CD4-positive, alpha-beta T cell treated with Interleukin-17A for 1 hour (primary cell): ENCODE results near the gene ATP2B3.
"Not testable (repeated sequence)": the region's sequence is repeated elsewhere in the genome, so short reads cannot be mapped to it uniquely, and the experiment has no call there.

Experiments
- DNase-seq: peaks from one replicate; pipeline ENCODE4 v3.0.0-alpha.2; 2020

The ATP2B3 gene

DNA sequence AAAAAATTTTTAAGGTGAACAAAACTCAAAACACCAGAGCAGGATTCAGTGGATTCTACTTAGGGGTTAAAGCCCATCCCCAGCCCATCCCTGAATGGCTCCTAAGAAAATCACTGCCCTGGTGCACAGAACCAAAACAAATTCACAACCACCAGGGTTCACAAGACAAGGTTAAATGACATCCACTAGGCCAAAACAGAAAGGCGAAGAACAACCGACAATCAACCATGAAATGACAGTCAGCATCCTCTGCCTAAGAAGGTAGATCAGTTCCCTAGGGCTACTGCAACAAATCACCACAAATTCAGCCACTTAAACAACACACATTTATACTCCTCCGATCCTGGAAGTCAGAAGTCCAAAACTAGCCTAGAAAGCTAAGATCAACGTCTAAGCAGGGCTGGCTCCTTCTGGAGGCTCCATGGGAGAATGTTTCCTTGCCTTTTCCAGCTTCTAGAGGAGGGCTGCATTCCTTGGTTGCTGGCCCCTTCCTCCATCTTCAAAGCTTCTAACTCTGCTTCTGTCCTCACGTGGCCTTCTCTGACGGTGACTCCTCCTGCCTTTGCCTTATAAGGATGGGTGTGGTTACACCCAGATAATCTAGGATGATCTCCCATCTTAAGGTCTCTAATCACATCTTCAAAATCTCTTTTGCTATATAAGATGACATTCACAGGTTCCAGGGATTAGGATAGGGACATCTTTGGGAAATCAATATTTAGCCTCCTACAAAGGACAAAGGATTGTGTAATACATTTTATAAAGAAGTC lies 79.7 kb downstream of the ATP2B3 start:
- DNase-seq, result no peak

DNA sequence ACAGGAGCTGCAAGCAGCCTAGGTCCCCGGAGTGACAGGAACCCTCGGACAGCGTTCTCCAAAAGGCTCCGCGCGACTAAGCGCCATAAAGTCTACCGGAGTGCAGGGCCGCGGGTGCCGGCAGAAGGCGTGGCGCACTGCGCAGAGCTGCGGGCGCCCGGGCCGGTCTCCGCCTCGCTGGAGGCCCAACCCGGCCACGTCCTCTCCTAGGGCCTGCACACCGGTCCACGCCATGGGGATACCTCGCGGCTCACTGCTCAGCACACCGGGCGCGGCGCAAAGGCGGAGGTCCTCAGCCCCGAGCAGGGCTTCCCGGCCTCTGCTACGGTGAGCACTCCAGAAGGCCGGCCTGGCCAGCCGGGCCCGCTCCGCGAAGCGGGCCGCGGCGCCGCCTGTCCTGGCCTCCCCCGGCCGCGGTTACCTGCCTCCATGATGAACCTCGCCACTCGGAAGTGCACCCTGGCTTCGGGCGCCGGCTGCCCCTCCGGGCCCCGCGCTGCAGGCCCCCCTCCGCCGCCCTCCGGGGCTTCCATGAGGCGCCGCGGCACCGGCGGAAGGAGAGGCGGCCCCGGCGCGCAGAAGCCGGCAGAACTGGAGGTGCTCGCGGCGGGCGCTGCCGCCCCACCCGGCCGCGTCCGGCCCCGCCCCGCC lies 81.2 kb downstream of the ATP2B3 start, which contains the start of gene CCNQ:
Gene CCNQ (minus strand): TSS at position 599 of the 651 bp plus-strand sequence. CDS start 66 bp downstream, at position 533.
- no peak for DNase-seq

DNA sequence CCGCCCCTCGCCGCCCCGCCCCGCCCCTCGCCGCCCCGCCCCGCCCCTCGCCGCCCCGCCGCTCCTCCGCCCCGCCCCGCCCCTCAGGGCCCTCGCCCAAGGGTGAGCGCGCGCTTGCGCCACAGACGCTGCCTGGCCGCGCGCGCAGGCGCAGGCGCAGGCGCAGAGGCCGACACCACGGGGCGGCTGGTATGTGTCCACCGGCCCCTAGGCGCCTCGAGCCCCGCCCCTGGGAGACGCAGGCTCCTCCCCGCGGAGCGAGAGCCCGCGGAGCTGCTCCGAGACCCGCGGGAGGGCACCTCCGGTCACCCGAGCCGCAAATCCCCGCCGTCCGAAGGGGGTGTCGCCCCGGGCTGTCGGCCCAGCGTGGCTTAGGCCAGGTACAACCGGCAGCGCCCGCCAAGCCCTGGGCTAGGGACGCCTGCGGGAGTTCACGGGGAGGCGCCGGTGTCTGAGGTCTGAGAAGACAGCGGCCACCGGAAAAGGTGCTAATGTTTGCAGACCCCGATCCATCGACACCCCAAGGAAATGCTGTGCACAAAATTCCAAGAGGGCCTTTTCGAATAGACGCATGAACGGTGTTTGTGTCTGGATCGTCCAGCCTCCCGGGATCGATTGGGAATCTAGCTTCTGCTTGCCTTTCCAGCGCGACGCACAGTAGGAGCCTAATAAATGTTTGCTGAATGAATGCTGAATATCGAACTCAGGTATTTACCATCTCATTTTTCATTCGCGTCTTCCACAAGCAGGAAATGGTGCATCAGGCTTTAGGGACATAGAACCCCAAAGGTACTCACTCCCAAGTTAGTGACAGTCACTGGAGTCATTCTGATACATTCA lies 82.0 kb downstream of the ATP2B3 start:
- DNase-seq, result peak; percentile 88

DNA sequence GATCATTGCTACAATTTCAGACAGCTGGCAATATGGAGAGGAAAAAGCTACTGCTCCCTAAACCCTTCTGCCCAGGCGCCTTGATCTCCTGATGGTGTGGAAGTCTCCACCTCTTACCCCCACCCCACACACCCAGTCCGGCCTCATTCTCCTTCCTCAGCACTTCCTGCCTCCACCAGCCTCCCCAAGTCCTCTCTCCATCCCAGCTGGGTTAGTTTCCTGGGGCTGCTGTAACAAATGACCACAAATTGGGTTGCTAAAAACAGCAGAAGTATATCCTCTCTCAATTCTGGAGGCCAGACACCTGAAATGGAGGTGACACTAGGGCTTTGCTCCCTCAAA lies 82.6 kb downstream of the ATP2B3 start:
- no peak for DNase-seq

DNA sequence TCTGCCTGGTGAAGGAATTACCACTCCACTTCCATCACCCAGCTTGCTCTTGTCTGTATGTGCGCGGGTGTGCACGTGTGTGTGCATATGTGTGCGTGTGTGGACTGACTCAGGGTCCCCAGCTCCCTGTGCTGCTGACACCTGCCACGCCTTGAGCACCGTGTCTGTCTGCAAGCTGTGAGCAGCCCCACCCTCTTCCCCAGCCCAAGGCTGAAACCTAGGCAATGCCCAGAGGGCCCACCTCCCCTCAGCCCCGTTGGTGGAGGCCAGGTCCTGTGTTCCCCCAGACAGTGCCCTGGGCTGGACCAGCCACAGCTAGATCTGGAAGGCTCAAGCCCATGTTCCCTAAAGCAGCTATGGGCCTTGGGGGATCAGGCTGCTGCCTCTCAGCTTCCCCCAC lies 83.5 kb downstream of the ATP2B3 start:
- no peak for DNase-seq

DNA sequence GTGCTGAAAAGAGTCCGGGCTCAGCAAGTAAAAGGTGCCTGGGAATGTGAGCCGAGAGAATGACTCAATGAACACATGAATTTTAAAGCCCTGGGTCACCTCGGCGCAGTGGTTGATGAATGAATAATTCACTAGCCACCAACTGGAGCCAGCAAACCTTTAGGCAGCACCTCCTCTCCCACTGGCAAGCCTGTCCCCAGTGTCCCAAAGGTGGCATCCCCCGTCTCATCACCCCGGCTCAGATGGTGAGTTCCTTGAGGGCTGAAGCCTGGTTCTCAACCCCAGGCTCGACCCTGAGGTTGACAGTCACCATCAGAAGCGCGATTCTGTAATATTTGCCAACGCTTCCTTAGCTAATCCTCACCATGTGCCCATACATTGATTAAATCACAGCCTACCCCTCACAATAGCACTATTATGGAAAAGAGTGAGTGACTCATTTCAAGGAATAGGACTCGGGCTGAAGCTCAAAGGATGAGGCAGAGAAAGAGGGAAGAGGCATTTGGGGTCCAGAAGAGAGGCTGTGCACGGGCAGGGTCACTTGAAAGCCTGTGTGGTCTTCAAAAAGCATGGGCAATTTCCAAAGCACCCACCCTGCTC lies 84.2 kb downstream of the ATP2B3 start:
- DNase-seq, result no peak

DNA sequence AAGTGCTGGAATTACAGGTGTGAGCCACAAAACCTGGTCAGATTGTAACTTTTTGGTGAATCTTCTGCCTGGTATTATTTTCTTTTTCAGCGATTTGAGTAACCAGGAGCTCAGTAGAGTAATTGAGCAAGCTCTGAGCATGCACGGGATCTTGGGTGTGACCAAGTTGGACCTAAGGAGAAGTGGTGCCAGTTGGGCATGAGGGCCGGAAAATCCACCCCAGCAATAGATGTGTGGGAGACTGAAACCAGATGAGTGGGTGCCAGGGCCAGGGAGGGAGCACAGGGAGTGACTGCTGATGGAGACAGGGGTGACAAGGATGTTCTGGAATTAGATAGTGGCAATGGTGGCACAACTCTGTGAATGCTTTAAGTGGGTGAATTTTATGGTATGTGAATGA lies 85.2 kb downstream of the ATP2B3 start:
- DNase-seq, result no peak

DNA sequence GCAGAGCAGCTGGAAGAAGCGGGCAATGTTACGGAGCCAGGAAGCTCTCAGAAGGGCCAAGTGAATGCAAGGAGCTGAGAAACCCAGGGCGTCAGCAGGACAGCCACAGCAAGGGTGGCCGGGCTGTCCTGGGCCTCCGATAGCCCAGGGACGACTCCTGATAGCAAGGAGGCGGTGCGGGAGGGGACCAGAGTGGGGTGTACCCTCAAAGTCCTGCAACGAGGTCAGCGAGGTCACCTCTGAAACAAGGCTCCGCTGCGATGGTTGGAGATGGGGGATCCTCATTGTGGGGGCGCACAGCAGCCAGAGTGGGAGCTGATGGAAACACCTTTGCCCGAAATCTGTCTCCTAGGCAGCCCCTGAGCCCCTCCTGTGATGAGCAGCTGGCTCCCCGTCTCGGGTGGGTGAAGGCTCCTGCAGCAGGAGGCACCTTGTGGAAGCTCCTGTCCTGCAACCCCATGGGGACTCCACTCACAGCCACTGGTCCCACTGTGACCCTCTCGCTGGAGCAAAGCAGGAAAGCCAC lies 85.8 kb downstream of the ATP2B3 start:
- no peak for DNase-seq

DNA sequence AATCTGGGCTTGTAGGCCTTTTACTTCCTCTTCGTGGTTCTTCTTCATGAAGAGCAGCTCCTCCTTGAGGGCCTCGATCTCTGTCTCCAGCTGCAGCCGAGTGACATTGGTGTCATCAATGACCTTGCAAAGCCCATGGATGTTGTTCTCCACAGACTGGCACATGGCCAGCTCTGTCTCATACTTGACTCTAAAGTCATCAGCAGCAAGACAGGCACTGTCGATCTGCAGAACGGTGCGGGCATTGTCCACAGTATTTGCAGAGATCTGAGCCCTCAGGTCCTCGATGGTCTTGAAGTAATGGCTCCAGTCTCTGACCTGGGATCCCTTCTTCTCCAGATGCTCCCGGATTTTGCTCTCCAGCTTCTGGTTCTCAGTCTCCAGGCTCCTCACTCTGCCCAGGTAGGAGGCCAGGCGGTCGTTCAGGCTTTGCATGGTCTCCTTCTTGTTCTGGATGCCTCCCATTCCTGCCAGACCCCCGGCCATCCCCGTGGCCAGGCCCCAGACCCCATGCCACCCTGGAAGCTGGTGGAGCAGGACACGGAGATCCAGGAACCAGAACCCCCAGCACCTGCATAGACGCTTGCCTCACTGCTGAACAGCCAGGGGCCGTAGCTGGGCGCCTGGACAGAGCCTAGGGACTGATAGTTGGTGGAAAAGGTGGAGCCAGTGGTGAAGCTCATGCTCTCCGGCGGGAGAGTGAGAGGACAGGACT lies 87.4 kb downstream of the ATP2B3 start:
- DNase-seq, result not testable (repeated sequence)

DNA sequence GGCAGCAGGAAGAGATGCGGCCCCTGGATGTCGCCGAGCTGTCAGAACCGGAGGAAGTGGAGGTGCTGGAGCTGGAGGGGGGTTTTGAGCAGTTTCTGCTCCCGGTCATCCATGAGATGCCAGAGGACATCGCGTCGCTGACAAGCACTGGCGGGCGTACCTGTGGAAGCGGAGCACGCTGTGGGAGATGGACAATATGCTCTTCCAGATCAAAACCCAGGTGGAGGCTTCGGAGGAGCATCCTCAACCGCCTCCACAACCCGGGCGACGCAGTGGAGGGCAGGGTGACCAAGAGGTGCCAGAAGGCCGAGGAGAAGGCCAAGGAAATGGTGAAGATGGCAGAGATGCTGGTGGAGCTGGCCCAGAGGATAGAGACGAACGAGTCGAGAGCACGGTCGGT lies 89.1 kb downstream of the ATP2B3 start:
- DNase-seq, result no peak

DNA sequence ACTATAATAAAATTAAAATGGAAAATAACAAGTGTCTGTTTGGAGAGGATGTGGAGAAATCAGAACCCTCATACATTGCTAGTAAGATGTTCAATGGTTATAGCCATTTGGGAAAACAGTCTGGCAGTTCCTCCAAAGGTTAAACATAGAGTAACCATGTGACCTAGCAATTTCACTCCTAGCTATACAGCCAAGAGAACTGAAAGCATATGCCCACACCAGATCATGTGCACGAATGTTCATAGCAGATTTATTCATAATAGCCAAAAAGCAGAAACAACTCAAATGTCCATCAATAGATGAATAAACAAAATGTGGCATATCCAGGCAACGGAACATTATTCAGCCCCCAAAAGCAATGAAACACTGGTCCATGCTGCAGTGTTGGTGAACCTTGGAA lies 90.9 kb downstream of the ATP2B3 start:
- no peak for DNase-seq

DNA sequence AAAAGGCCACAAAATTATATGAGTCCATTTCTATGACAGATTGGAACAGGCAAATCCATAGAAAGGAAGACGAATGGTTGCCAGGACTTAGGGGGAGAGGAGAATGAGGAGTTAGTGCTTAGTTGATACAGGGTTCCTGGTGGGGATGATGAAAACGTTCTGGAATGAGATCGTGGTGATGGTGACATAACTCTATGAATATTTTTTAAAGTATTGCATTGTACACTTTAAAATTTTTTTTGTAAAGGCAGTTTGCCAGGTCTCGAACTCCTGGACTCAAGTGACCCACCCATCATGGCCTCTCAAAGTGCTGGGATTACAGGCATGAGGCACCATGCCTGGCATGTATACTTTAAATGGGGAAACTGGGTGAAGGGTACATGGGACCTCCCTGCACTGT lies 91.4 kb downstream of the ATP2B3 start:
- DNase-seq, result no peak

DNA sequence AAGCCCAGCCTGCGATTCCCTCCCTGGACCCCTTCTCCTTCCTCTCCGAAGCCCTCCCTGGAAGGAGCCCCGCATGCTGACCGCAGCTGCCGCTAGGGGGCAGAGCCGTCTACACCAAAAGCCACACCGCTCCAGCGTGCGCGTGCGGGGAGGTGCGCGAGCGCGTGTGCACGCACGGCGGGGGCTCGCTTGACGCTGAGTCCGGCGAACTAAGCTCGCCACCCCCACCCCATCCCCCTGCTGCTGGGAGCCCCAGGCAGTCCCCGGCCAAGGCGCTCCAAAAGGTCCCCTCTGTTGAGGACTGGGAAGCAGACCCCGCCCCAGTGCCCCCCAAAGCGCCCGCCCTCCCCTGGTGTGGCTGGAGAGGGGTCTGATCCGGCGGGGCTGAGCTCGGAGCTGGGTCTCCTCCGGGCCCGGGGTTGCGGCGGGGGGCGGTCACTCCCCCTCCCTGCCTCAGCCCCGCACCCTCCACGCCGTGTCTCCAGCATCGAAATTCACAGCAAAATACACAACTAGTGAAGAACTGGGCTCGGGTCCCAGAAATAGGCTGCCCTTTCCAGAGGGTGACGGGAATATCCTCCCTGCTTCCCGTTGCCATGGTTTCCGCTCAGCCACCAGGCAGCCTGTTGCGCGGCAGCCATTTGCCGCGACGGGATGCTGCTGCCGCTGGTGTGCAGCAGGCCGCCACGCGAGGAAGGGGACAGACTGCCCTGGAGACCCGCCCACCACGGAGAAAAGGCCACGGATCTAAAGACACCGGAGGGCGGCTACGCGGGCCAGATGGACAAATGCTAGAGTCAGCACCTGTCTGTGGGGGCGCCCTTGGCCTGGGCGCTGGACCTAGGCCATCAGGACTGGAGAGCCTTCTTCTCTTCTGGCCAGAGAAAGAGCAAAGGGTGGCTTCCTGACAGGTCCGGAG lies 92.7 kb downstream of the ATP2B3 start:
- peak; percentile 78 for DNase-seq

DNA sequence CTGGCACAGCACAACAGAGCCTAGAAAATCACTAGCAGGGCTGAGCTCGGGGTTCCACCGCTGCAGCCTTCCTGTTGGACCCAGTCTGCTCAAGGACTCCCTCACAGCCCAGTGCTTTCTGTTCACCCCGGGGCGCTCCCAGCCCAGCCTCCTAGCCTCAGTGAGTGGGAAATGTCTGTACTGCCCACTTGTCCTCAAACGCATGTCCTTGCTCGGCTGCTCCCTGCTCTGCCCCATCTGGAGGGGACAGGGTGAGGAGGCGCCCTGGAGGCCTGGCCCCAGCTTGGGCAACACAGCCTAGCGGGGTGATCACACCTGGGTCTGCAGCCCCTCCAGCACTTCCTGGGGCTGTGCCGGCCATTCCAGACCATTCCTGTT lies 93.4 kb downstream of the ATP2B3 start:
- no peak for DNase-seq

DNA sequence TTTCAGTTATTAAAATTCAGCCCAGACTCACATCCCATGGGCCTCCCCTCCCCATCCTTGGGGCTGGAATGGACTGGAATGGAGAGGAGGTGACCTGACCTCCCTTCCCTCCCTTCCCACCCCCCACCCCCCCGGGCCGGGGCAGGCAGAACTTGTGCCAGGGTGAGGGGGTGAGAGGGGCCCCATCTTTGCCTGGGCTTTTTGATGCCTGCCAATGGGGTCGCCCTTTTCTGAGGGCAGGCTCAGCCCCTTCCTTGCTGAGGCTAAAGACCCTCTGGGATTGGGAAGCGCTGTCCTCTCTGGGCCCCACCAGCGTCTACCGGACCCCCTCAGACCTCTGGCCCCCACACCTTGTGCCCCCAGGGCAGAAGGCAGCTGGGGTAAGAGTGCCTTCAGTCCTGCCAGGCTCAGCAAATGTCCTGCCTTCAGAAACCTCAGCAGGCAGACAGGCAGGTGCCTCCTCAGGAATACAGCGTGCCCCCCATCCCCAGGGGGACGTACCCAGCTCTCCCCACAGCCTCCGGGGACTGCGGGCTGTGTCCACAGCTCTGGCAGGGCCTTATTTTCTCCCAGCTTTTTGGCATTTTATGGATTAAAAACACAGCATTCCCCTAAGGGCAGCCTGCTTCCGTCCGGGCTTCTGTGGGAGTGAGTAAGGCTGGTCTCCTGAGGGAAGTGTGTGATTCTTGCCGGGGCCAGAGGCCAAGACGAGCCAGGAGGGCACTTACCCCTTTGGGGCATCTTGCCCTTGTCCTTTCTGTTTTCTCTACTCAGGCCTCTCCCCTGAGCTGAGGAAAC lies 94.1 kb downstream of the ATP2B3 start:
- DNase-seq, result no peak

DNA sequence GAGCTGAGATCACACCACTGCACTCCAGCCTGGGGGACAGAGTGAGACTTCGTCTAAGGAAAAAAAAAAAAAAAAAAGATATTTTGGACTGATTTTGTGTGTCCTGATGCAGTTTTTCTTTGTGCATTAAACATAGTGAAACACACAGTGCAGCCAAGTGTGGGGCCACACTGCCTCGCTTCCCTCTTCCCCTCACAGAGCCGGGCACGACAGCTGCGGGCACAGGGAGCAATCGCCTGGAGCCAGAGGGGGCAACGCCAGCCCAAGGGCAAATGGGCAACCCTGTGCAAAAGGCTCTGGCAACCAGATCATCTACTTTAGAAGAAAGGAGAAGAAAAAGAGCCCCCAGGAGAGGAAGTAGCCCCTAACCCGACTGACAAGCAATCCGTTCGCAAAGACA lies 95.0 kb downstream of the ATP2B3 start:
- DNase-seq, result no peak

DNA sequence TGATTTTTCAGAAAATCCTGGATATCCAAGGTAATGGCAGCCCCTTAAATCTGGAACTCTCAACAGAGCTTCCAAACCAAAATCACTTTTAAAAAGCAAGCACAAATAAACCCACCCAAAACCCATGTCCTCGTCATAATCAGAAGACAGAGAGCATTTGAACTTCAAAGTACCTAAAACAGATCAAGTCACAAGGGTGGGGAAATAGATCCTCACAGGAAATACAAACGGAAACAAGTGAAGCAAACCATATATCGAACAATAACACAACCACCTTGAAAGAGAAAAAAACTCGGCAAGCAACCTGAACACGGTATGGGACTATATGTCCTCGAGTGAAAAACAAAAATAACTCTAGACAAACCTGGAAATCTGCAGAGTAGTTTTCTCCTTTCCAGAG lies 97.4 kb downstream of the ATP2B3 start:
- DNase-seq, result no peak

DNA sequence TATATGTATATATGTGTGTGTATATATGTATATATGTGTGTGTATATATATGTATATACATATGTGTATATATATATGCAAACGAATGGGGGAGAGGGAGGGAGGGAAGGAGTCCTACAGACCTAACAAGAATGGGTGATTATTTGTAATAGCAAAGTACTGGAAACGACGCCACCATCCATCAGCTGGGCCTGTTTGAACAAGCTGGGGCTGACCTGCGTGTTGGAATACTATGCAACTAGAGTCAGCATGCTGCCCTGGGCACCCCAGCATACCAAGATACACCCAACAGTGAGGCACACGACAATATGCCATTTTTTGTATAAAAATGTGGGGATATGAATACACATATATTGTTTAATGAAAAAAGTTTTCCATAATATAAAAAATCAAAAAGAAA lies 103.1 kb downstream of the ATP2B3 start:
- DNase-seq, result no peak

DNA sequence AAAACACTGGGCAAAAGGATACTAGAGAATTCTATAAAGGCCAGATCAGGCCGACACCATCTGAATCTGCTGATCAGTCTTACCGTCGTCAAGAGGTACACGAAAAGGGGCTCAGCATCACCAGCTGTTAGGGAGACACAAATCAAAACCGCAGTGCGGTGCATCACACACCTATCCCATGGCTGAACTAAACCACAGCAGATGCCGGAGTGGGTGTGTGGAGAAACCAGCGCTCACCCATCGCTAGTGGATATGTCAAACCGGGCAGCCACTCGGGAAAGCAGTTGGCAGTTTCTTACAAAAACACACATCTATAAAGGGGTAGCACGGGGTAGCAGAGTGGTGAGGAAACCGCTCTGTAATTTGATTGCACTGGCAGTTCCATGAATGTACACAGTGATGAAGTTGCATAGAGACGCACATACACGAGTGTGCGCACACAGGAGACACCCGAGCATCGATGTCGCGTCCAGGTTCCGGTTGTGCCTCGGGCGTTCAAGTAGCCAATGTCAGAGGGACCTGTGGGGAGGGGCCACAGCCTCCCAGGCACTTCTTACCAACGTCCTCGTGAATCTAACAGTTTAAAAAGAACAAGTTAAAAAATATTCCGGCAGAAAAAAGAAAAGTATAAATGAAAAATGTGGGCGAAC lies 104.6 kb downstream of the ATP2B3 start:
- no peak for DNase-seq
